HG02588 (cell line): ENCODE measurements around the gene HNRNPC.
"Not testable (repeated sequence)": the region's sequence is repeated elsewhere in the genome, so short reads cannot be mapped to it uniquely, and the experiment has no call there.

ENCODE experiments used
- ATAC-seq: cut with Tn5 transposase; IDR thresholded peaks from one replicate; pipeline ENCODE4 v1.9.1; 2021; ENCODE audit warnings: mild to moderate bottlenecking, moderate library complexity; ENCODE audit not compliant: unreplicated experiment

Gene HNRNPC

DNA sequence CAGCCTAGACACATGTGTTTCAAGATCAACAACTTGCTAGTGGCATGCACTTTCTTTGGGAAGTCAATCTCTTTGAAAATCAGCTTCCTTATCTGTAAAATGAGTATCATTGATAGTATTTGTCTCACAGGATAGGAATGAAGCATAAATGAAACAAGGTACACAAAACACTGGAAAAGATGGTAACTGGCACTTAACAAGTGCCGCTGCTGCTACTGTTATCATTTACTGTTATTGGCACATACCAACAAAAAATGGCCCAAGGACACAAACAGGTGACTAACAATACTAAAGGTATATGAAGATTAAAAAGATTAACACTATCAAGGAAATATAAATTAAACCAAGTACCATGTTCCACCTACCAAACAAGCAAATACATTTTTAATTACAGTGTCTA lies 20.9 kb downstream of the HNRNPC start:
- no peak for ATAC-seq

DNA sequence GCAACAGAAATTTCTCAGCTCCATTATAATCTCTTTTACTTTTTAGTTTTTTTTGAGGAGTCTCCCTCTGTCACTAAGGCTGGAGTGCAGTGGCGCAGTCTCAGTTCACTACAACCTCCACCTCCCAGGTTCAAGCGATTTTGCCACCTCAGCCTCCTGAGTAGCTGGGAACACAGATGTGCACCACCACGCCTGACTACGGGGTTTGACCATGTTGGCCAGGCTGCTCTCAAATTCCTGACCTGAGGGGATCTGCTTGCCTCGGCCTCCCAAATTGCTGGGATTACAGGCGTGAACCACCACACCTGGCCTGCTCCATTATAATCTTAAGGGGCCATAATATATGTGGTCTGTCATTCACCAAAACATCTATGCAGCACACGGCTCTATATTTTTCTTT lies 23.4 kb downstream of the HNRNPC start:
- no peak for ATAC-seq

DNA sequence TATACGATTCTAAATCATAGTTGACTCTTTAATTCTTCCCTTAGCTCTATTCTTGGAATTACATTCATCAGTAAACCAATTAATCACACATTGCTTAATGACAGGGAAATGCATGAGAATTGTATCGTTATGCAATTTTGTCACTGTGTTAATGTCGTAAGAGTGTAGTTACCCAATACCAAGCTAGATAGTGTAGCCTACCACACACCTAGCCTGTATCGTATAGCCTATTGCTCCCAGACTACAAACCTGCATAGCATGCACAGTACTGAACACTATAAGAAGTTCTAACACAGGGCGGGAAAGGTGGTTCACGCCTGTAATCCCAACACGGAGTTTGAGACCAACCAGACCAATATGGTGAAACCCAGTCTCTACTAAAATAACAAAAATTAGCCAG lies 24.7 kb downstream of the HNRNPC start:
- ATAC-seq: no peak

DNA sequence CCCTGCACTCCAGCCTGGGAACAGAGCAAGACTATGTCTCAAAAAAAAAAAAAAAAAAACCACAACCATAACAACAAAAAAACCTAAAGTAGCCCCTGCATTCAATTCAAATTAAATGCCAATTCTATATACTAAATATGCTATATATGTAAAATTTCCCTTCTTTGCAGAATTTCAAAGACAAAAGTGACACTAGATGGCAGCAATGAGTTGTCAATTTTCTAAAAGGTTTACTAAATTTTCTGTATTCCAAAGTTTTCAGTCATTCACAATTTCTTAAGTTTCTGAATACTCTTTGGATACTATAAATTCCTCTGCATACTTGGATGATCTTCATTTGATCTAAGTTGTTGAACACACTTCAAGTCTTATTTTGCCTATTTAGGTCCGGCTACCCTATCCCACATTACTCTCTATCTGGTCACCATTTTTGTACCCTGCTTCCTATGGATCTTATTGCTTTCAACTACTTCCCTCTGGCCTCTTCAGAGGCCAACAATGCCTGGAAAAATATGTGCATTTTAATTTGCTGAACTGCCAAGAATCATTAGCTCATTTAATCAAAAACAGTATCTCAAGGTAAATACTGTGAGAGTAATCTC lies 27.9 kb downstream of the HNRNPC start:
- no peak for ATAC-seq

DNA sequence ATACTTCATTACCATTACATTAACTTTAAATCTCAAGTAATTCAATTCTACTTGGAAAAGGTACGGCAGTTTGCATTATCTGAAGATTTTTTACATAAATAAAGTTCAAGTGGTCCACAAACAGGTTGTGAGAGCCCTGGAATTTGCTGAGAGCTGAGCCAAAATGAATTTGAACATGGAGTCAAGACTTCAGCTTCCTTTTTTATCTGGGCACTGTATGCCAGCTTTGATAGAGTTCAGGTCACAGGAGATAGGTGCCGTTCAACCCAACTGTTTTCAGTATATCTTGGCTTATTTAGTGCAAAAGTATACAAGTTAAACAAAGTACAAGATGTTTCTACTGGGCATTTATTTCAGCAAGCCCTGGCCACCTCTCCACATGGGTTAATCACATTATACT lies 28.8 kb downstream of the HNRNPC start:
- no peak for ATAC-seq

DNA sequence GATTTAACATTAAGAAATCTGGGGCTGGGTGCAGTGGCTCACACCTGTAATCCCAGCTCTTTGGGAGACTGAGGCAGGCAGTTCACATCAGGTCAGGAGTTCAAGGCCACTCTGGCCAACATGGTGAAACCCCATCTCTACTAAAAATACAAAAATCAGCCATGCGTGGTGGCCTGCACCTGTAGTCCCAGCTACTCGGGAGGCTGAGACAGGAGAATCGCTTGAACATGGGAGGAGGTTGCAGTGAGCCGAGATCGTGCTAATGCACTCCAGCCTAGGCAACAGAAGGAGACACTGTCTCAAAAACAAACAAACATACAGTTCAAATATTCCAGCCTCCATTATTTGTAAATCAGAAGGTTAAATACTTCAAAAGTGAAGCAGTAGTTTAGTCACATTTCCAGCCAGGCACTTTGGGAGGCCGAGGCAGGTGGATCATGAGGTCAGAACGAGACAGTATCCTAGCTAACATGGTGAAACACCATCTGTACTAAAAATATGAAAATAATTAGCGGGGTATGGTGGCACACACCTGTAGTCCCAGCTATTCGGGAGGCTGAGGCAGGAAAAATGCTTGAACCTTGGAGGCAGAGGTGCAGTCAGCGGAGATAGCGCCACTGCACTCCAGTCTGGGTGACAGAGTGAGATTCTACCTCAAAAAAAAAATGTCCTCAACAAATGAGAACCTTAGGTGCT lies 30.3 kb downstream of the HNRNPC start:
- ATAC-seq: no peak

DNA sequence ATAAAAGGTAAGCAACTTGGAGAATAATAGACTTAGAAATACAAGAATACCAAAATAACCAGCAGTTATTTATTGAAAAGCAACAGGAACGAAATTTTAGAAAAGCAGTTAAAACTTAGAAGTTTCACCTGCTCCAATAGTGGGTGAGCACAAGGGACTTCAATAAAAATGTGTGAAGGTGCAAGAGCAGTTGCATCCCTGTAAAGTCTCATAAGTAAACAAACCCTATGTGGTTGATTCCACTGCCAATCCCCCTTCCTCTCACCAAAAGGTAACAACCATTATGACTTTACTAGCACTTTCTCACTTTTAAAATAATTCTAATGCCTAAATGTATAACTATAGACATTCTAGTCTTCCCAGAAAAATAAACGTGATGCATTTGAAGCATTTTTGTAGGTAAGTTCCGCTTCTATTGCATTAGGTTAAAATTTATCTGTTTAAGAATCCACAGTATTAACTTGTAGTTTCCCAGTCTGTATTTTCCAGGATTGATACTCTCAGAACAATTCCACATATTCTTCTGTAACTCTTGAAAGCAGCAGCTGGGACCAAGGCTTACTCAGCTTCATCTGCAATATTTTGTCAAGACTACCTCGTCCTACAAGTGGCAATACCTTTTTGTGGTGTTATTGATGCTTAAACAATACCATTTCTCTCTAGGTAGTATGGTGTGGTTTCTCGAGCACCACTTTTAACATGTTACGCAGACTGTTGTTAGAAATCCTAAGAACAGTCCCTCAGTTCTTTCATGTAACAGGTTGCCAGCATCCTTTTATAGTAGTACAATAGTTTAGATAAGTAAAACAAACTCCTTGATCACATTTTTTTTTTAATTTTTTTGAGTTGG lies 32.1 kb downstream of the HNRNPC start:
- no peak for ATAC-seq

DNA sequence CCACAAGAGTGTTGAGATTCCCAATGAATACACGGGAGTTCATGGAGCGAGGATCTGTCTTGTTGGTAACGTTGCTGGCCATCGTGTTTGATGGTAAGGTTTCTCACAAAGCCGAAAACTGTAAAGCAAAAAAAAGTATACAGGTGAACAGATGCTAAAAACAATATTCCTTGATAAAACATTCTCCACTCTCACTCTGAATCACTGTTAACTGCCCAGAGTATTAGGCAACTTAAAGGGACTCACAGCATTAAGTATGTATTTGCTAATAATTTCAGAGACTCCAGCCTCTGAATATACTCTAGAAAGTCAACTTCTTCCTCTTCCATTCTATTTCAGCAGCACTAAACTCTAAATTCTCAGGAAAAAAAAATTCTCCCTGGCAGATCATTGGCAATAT lies 35.1 kb downstream of the HNRNPC start:
- no peak for ATAC-seq

DNA sequence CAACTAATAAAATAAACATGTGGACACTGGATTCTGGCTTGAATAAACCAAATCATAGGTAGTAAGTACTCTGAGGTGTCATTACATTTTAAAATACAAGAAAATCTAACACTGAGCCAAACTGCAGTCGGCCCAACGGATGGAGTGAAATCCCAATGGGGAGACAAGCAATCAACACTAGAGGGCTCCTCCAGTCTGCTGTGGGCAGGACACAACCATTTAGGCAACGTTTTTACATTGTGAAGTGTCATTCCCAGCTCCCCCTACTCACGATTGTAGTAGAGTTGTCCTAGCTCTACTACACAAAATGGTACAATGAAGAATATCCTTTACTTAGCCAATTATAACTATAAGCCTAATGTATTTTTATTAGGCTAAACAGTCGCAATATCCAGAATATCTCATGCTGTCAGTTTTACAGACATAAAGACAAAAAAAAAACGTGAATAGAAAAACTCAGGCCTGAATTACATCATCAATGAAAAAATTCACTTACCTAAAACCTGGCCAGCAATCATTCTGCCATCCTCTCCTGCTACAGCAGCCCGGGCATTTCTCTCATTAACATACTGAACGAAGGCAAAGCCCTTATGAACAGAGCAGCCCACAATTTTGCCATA lies 35.7 kb downstream of the HNRNPC start:
- no peak for ATAC-seq

DNA sequence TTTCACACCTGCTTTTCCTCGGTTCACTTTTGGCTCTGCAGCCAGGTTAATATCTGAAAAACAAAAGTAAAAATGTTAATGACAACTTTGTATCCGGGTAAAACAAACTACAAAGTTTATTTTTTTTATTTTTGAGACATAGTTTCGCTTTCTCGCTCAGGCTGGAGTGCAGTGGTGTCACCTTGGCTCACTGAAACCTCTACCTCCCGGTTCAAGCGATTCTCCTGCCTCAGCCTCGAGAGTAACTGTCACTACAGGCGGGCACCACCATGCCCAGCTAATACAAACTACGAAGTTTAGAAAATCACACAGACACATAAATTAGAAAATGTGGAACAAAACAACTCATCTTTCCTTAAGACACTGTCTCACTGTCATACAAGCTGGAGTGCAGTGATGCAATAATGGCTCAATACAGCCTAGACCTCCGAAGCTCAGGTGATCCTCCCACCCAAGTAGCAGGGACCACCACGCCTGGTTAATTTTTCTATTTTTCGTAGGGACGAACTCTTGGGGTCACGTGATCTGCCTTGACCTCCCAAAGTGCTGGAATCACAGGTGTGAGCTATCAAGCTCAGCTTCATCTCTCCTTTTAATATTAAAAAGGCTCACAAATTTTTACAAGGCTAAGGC lies 38.1 kb downstream of the HNRNPC start:
- ATAC-seq: no peak

DNA sequence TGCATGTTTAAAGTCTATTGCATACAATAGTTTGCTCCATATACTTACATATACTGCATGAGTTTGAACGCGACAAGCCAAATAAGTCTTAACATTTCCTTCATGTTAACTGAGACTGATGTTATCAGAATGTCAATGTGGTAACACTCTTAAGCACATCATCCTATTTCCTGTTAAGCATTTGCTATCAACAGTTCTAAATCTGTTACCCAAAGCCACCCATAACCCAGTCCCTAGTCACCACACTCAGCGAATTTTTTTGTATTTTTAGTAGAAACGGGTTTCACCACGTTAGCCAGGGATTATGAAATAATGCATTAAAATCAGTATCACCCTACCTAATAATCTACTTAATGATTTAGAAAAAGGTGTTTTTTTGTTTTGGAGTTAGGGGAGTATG lies 39.4 kb downstream of the HNRNPC start:
- ATAC-seq: no peak

DNA sequence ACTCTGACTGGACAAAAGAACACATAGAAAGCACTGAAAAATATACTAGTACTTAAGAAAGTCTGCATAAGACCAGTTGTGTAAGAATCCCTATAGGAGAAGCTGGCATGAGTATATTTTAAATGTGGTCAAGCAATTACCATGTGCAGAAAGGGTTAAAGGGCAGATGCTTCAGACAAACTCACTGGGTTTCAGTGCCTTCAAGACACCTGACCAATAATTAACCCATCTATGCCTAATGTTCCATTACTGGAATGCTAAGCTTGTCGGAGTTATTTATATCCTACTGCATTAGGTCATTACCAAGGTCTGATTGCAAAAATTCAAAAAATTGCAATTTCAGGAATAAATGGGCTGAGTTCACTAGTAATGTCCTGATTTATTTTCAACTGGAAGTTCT lies 41.3 kb downstream of the HNRNPC start:
- ATAC-seq: no peak

DNA sequence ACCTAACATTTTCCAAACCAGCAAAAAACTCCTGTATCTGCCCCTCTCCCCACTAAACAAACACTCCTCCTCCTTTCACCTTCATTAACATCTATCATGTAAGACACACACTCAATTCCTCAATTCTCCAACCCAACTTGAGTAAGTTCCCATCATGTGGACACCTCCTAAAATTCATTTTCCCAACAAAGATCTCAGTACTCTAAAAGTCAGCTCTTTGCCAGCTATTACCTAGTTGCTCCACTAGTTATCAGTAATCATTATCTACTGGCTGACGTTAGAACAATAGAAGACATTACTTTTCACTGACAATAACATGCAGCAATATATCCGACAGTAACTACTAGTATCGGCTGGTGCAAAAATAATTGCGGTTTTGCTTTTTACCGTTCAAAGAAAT lies 42.1 kb downstream of the HNRNPC start:
- no peak for ATAC-seq

DNA sequence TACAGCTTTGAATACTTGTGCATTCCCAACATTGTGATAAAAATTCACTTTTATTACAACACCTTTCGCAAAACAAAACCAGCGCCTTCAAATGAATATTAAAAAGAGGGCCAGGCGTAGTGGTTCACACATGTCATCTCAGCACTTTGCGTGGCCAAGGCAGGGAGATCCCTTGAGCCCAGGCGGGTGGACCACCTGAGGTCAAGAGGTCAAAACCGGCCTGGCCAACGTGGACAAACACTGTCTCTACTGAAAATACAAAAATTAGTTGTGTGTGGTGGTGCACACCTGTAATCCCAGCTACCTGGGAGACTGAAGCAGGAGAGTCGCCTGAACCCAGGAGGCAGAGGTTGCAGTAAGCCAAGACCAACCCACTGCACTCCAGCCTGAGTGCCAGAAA lies 42.8 kb downstream of the HNRNPC start:
- ATAC-seq: no peak

DNA sequence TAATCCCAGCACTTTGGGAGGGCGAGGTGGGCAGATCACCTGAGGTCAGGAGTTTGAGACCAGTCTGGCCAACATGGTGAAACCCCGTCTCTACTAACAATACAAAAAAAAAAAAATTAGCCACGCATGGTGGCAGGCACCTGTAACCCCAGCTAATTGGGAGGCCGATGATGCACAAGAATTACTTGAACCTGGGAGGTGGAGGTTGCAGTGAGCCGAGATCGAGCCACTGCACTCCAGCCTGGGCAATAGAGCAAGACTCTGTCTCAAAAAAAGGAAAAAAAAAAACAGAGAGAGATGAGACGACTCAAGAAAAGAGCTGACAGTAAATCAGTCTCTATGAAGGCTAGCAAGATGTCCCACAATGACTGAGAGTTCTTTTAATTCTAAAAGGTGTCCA lies 44.1 kb downstream of the HNRNPC start:
- not testable (repeated sequence) for ATAC-seq

DNA sequence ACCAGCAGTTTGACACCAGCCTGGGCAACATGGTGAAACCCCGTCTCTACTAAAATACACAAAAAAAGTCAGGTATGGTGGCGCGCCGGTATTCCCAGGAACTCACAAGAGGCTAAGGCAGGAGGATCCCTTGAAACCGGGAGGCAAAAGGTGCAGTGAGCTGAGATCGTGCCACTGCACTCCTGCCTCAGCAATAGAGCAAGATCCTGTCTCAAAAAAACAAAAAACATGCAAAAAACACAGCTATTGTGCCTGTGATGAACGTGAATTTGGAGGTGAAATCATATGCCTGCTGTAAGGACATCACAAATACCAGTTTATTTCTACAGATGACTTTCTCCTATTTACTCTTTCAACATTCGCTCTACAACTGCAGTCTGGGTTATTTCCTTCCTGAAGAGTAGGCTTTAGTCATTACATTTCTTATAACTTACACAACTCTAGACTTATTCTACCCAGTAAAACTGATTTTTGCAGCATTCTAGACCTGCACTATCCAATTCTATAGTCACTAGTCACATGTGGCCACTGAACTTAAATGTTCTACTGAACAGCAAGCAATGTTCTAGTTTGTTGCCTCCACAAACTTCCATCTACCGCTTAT lies 48.3 kb downstream of the HNRNPC start:
- ATAC-seq: no peak

DNA sequence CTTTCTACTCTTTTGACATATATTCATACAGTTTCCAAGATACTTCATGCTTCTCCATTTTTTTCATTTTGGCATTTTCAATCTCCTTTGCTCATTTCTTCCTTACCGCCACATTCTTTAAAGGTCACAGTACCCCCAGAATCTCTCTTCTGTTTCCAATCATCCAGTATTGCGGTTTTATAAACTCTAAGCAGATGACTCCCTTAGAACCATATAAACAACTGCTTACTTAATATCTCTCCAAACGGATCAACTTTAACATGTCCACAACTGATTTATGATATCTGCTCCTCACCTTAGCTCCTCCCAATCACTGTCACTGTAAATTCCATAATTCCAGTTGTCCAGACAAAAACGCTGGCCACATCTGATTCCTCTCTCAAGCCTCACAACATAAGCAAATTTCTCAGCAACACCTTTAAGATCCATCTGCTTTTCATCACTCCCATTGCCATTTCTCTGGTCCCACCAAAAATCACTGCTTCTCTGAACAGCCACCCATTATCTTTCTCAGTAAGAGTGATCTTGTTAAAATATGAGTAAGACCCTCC lies 49.6 kb downstream of the HNRNPC start:
- ATAC-seq: no peak

DNA sequence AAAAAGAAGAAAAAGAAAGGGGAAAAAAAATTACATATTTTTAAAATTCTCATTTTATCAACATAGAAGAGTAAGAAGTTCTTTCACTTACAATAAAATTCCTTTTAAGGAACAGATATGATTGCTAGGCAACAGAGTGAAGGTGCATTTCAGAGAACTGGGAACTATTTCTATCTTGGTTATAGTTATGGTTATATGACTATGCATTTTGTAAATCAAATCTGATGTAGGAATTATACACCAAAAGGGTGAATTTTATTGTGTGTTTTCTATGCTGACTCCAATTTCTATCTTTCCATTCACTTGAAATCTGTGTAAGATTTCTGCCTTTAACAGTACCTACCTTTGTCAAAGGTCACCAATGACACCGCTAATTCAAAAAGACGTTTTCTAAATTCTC lies 50.1 kb downstream of the HNRNPC start:
- no peak for ATAC-seq

DNA sequence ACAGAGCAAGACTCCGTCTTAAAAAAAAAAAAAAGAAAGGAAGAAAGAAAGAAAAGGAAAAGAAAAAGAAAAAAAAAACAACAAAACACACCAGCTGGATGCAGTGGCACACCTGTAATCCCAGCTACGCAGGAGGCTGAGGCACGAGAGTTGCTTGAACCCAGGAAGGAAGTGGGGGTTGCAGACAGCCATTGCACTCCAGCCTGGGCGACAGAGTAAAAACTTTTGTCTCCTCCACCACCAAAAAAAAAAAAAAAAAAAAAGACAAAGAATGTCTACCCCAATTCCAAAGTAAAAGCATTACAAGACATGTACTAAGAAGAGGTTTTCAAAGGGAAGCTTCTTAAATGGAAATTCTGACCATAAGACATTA lies 53.4 kb downstream of the HNRNPC start:
- ATAC-seq: no peak

DNA sequence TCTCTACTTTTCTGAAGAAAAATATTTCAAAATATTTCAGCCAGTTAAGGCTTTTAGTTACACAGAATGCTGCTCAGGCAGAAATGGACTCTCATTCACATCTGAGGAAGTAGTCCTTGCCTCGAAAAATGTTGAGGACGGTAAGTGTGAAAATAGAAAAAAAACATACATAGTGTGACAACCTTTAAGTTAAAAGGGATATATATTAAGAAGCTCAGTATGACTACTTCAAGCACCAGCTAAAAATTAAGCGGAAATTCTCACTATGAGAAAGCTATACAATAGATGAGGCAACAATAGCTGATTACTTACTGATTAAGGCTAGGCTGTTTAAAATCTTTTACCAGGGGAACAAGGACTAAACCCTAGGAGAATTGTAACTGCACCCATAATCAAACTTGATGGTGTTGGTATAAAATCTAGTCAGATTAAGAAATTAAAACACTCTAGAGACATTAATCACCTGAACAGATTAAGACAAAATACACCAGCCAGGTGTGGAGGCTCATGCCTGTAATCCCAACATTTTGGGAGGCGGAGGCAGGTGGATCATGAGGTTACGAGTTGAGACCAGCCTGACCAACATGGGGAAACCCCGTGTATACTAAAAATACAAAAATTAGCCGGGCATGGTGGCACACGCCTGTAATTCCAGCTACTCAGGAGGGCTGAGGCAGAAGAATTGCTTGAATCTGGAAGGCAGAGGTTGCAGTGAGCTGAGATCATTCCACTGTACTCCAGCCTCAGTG lies 53.9 kb downstream of the HNRNPC start:
- ATAC-seq: no peak
